Aorta (tissue), 5 donors: ENCODE results near the gene ADAMTSL5. TPM values are rescaled to one million over a fixed set of nuclear protein-coding genes. Genes with fewer than 3 reads are reported as not detected.
"Not testable (repeated sequence)": the region's sequence is repeated elsewhere in the genome, so short reads cannot be mapped to it uniquely, and the experiment has no call there.

ENCODE experiments used
- ATAC-seq: fragments of 200-7000 bp; cut with Tn5 transposase; one replicate; pipeline ENCODE4 v1.9.1; 2022; ENCODE audit warnings: moderate library complexity; ENCODE audit not compliant: low FRiP score
- DNase-seq, 2 donors: peaks; one replicate each; pipeline ENCODE4 v3.0.0-alpha.2; 2020
- H3K27ac ChIP-seq, 2 donors: one replicate each; pipeline ENCODE4 v1.5.1; 2013; ENCODE audit warnings: low read length in 2 of 2, mild to moderate bottlenecking in 2 of 2, moderate library complexity in 2 of 2, control low read depth in 1 of 2, inconsistent platforms in 1 of 2, low read depth in 1 of 2
- H3K27me3 ChIP-seq, 2 donors: one replicate each; pipeline ENCODE4 v1.6.1; 2013; ENCODE audit warnings: control low read depth in 1 of 2, low read length in 1 of 2, mild to moderate bottlenecking in 1 of 2, moderate library complexity in 1 of 2; ENCODE audit not compliant: insufficient read depth in 2 of 2, control insufficient read depth in 1 of 2
- H3K36me3 ChIP-seq, 2 donors: one replicate each; pipeline ENCODE4 v1.6.1; 2013; ENCODE audit warnings: control low read depth in 1 of 2, low read length in 1 of 2, mild to moderate bottlenecking in 1 of 2; ENCODE audit not compliant: insufficient read depth in 2 of 2, control insufficient read depth in 1 of 2
- H3K4me1 ChIP-seq, 2 donors: one replicate each; pipeline ENCODE4 v1.6.1; 2013; ENCODE audit warnings: low read length in 2 of 2, control low read depth in 1 of 2, mild to moderate bottlenecking in 1 of 2, moderate library complexity in 1 of 2; ENCODE audit not compliant: insufficient read depth in 2 of 2, control insufficient read depth in 1 of 2
- H3K4me3 ChIP-seq, 2 donors: one replicate each; pipeline ENCODE4 v1.5.1; 2013; ENCODE audit warnings: low read length in 2 of 2, control low read depth in 1 of 2, mild to moderate bottlenecking in 1 of 2
- H3K9me3 ChIP-seq: one replicate; pipeline ENCODE4 v1.6.1; 2013; ENCODE audit warnings: mild to moderate bottlenecking, low read length; ENCODE audit not compliant: control insufficient read depth
- whole genome bisulfite sequencing, 2 donors: extraction: QIAGEN DNeasy Blood & Tissue Kit; methylation state at CpG; one replicate each; pipeline ENCODE4 v1.1.7; 2013; 5-methylcytosine and 5-hydroxymethylcytosine counted together
- intact Hi-C, 2 donors: fragments of 100-400 bp; cut with DNase I; formaldehyde crosslinking; loops; one replicate each; pipeline versions ENCODE4 v1.14.2 to v1.15.0; 2022
- polyA plus RNA-seq, 2 donors: library from polyadenylated mRNA; stranded (reverse); fragments of 200-250 nt; gene quantifications; one replicate each; pipeline ENCODE4 v1.2.3, GENCODE V29; 2013
- total RNA-seq, 2 donors: library from RNA; stranded (reverse); fragmentation: NEBNext Ultra II Directional; extraction: Animal tissue kit (Norgen Biotek cat#: 25700); gene quantifications; one replicate each; pipeline ENCODE4 v1.2.1, GENCODE V29; 2021
- donor health status: healthy with polysubstance abuse.
- donor health status: Bipolar disorder and iron deficiency.
- donor health status: DM: no; HTN: no; CAD: no.
- donor health status: DM: no; HTN: no; CAD: no.
- donor health status: DM: yes; HTN: yes; CAD: no.

ADAMTSL5 gene
- total and polyA plus RNA-seq, 4 donors = 3.1 to 18.2 (median 6.1) TPM

- 75 to 76% methylated on average over 21 to 23 of the region's 23 CpGs for WGBS, 2 donors
- H3K27me3 ChIP-seq = no peaks in the 10 kb centered on the region
- H3K9me3 ChIP-seq = no peaks in the 10 kb centered on the region
- H3K4me3 ChIP-seq = no peak overlapping the region
- ATAC-seq = no peak
- no peak overlapping the region for H3K27ac ChIP-seq
- peak in 1 of 2 donors; percentile 38 for DNase-seq
- intact Hi-C loops = no loop called here
- no peaks in the 10 kb centered on the region for H3K36me3 ChIP-seq
- H3K4me1 ChIP-seq = no peaks in the 10 kb centered on the region
Observed at GRCh38 chr19:1533510-1534150, 20.8 kb upstream of the ADAMTSL5 start.

DNA sequence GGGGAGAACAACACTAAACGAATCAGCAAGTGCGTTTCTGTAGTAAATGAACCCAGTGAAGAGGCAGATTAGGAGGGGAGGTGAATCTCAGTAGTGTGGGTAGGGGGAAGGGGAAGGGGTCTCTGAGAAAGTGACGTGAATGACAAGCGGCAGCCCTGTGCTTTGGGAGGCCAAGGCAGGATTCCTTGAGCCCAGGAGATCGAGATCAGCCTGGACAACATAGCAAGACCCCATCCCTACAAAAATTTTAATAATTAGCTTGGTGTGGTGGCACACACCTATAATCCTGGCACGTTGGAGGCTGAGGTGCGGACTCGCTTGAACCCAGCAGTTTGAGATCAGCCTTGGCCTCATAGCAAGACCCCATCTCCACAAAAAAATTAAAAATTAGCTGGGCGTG lies 19.2 kb upstream of the ADAMTSL5 start:
- H3K4me1 ChIP-seq = no peaks in the 10 kb centered on the region
- WGBS, 2 donors = 89 to 94% methylated on average over 9 of the region's 9 CpGs
- no peaks in the 10 kb centered on the region for H3K9me3 ChIP-seq
- no peaks in the 10 kb centered on the region for H3K27me3 ChIP-seq
- no peak for ATAC-seq
- intact Hi-C loops = no loop called here
- no peak overlapping the region for H3K27ac ChIP-seq
- H3K36me3 ChIP-seq = no peaks in the 10 kb centered on the region
- H3K4me3 ChIP-seq = no peak overlapping the region
- DNase-seq = no peak

- whole genome bisulfite sequencing, 2 donors = 73 to 83% methylated on average over 11 of the region's 11 CpGs
- intact Hi-C loops = no loop called here
- Histone ChIP-seq H3K4me1 (no peaks in the 10 kb centered on the region), H3K9me3 (no peaks in the 10 kb centered on the region), H3K4me3 (no peak overlapping the region), H3K36me3 (no peaks in the 10 kb centered on the region), H3K27ac (no peak overlapping the region), H3K27me3 (no peaks in the 10 kb centered on the region)
- DNase-seq (no peak), ATAC-seq (no peak)
Observed at GRCh38 chr19:1531587-1531986, 18.8 kb upstream of the ADAMTSL5 start.

DNA sequence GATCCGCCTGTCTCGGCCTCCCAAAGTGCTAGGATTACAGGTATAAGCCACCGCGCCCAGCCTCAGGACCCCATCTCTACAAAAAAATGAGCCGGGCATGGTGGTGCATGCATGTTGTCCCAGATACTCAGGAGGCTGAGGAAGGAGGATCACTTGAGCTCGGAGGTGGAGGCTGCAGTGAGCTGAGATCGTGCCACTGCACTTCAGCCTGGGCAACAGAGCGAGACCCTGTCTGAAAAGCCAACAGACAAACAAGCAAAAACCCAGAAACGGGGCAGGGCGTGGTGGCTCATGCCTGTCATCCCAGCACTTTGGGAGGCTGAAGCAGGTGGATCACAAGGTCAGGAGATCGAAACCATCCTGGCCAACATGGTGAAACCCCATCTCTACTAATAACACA lies 18.0 kb upstream of the ADAMTSL5 start:
- intact Hi-C loops, ATAC-seq, H3K9me3 ChIP-seq, H3K4me1 ChIP-seq, H3K4me3 ChIP-seq, H3K27ac ChIP-seq, H3K27me3 ChIP-seq, H3K36me3 ChIP-seq: not testable (repeated sequence)
- 89 to 93% methylated on average over 11 of the region's 11 CpGs for WGBS, 2 donors
- peak in 1 of 2 donors; percentile 33 for DNase-seq

DNA sequence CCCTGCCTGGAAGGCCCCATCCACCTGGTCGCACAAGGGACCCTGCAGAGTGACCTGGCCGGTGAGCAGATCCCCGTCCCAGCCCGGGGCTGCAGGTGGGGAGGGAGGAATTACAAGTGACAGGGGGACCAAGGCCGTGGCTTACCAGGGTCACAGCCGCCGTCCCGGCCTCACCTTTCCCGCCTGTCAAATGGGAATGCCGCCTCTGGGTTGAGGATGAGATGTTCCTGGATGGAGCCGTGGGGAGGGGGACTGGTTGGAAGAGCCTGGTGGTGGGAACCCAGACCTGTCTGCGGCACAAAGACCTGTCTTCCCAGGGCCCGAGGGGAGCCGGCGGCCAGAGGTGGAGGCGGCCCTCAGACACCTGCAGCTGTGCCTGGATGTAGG lies 16.6 kb upstream of the ADAMTSL5 start:
- Histone ChIP-seq H3K36me3 (no peaks in the 10 kb centered on the region), H3K27me3 (no peaks in the 10 kb centered on the region), H3K4me1 (no peaks in the 10 kb centered on the region), H3K27ac (no peak overlapping the region), H3K4me3 (no peak overlapping the region), H3K9me3 (no peaks in the 10 kb centered on the region)
- intact Hi-C loops = no loop called here
- peak in 1 of 2 donors; percentile 41 for DNase-seq
- no peak for ATAC-seq
- 83% methylated on average over 16 of the region's 16 CpGs for WGBS, 2 donors

DNA sequence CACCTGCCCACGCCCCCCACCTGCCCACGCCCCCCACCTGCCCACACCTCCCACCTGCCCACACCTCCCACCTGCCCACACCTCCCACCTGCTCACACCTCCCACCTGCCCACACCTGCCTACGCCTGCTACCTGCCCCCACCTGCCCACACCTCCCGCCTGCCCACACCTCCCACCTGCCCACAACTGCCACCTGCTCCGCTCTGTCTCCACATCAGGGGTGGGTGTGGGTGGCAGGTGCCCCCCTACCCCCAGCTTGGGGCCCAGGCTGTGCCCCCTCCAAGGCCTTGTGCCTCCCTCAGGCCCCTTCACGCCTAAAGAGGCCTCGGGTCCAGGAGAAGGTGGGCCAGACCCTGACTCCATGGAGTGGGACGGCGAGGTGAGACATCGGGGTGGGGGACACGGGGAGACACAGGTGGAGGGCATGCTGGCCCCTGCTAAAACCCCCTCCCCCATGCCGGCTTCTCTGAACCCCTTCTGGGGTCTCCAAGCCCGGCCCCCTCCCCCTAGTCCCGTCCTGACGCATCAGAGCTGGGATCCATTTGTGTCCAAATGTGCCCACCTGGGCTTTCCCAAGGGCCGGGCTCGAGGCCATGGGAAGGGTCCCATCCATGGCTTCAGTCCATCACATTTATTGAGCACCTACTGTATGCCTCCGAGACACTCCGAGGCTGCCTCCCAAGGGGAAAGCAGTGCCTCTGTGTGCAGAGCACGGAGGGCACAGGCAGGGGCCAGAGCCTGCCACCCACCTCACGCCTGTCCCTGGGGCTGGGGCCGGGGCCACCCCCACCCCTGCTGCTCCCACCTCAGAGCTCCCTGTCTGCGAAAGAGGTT lies 16.0 kb upstream of the ADAMTSL5 start:
- no peak overlapping the region for H3K27ac ChIP-seq
- no peaks in the 10 kb centered on the region for H3K4me1 ChIP-seq
- no peaks in the 10 kb centered on the region for H3K9me3 ChIP-seq
- no peaks in the 10 kb centered on the region for H3K36me3 ChIP-seq
- H3K27me3 ChIP-seq = no peaks in the 10 kb centered on the region
- DNase-seq (peak in 1 of 2 donors; percentile 43), ATAC-seq (no peak)
- H3K4me3 ChIP-seq = no peak overlapping the region
- intact Hi-C loops = no loop called here
- WGBS, 2 donors = 75 to 79% methylated on average over 21 to 23 of the region's 23 CpGs

- ATAC-seq = no peak
- no peaks in the 10 kb centered on the region for H3K27me3 ChIP-seq
Observed at GRCh38 chr19:1527650-1528309, 15.0 kb upstream of the ADAMTSL5 start.

GRCh38 chr19:1526979-1527649 lies 14.3 kb upstream of the ADAMTSL5 start:
- no peak for DNase-seq
- intact Hi-C loops = no loop called here
- H3K4me1 ChIP-seq = no peaks in the 10 kb centered on the region
- 80 to 81% methylated on average over 18 of the region's 18 CpGs for WGBS, 2 donors
- no peaks in the 10 kb centered on the region for H3K9me3 ChIP-seq
- H3K4me3 ChIP-seq = no peak overlapping the region
- no peak overlapping the region for H3K27ac ChIP-seq
- peak; percentile 19 for ATAC-seq
- no peaks in the 10 kb centered on the region for H3K36me3 ChIP-seq
- no peaks in the 10 kb centered on the region for H3K27me3 ChIP-seq

More at GRCh38 chr19:1527650-1528309, 15.0 kb upstream of the ADAMTSL5 start:
- H3K9me3 ChIP-seq = no peaks in the 10 kb centered on the region
- DNase-seq = peak in 1 of 2 donors; percentile 44
- intact Hi-C loops = no loop called here
- 79 to 83% methylated on average over 26 to 27 of the region's 27 CpGs for WGBS, 2 donors
- H3K4me1 ChIP-seq = no peaks in the 10 kb centered on the region
- H3K36me3 ChIP-seq = no peaks in the 10 kb centered on the region
- H3K27ac ChIP-seq = no peak overlapping the region
- H3K4me3 ChIP-seq = no peak overlapping the region
